ENCODE results near the gene NLGN4X.

The NLGN4X gene

GRCh38 chrX:5867778-5868177 is 360.9 kb downstream of the NLGN4X start:
- DNase-seq (ENCODE audit: low read depth in 2 of 2) = no peak

- no peak for DNase-seq (ENCODE audit: low read depth in 2 of 2)
Observed at GRCh38 chrX:5857232-5857631, 371.4 kb downstream of the NLGN4X start.

- no peak for DNase-seq (ENCODE audit: low read depth in 2 of 2)
Observed at GRCh38 chrX:5852941-5853340, 375.7 kb downstream of the NLGN4X start.

- DNase-seq (ENCODE audit: low read depth in 2 of 2) = no peak
Observed at GRCh38 chrX:5842601-5843000, 386.1 kb downstream of the NLGN4X start.
